Measurements from ENCODE around the gene FOXO6. TPM values are rescaled to one million over a fixed set of nuclear protein-coding genes. Genes with fewer than 3 reads are reported as not detected.

The FOXO6 gene
- total RNA-seq, 1 experiment from 2014 or later, result 6.1 TPM

DNA sequence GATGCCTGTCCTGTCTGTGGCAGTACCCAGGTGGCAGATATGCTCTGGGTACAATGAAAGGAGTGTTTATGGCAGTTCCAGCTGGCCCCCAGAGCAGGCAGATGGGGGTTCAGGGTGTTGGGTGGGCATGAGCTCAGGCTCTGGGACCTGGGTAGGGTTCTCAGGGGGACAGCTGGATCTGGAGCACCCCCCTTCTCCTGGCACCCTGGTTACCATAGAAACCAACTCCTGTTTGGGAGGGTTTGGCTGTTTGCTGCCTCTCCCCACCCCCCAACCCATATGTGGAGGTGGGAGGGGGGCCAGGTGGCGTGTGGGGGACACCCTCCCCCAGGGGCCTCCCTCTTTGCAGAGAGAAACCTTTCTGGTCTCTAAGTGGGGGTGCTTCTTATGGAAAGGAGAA, 7.1 kb downstream of the FOXO6 start:
- ChIA-PET CTCF (no interaction called here), POLR2A (ENCODE audit: low non-redundant PET) (interaction anchor here (0.6 kb wide), 1 partner anchor 13 kb away, joined by 3 read pairs; no protein-coding TSS in a partner anchor)
- Histone ChIP-seq H3K27ac (ENCODE audit: low read depth, low read length, poor library complexity, severe bottlenecking) (no peak overlapping the region), H3K9me3 (ENCODE audit: low read depth, low read length, poor library complexity, severe bottlenecking) (no peaks in the 10 kb centered on the region), H3K4me3 (ENCODE audit: low read depth, low read length, poor library complexity, severe bottlenecking) (no peak overlapping the region), H3K27me3 (replicated peaks; ENCODE audit: insufficient read depth, low read depth, low read length, poor library complexity) (no peaks in the 10 kb centered on the region), H3K36me3 (ENCODE audit: insufficient read depth, low read length, poor library complexity, severe bottlenecking) (peaks cover 4% of the 10 kb centered on the region), H3K4me1 (ENCODE audit: insufficient read depth, low read length, poor library complexity, severe bottlenecking) (peaks cover 51% of the 10 kb centered on the region)
- DNase-seq (ENCODE audit: low spot score), result no peak
- intact Hi-C loops (cut with micrococcal nuclease; ENCODE audit: unreplicated experiment), result no loop called here
- TF ChIP-seq EZH2 (IDR thresholded peaks at IDR 0.05; ENCODE audit: borderline replicate concordance, low read depth, low read length, poor library complexity, severe bottlenecking) (no peak), CTCF (conservative IDR thresholded peaks at IDR 0.05; ENCODE audit: low read depth, low read length) (no peak)
- BruUV-seq (replicated peaks), result no TSS peak

DNA sequence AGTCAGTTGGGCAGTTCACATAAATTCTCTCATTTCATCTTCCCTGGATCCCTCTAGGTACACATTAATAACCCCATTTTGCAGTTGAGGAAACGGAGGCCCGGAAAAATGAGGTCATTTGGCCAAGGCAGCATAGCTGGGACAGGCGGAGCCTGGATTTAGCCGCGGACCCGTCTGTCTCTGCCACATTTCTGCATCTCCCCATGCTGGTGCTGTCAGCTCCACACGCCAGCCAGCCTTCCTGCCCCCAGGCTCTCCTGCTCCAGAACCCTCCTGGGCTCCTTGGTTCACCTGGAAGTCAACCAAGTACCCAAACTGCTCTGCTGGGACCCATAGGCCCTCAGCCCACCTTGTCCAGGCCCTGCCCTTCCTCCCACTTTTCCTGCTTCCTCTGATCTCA, 7.6 kb downstream of the FOXO6 start:
- no peak for DNase-seq (ENCODE audit: low spot score)
- Histone ChIP-seq H3K27ac (ENCODE audit: low read depth, low read length, poor library complexity, severe bottlenecking) (no peak overlapping the region), H3K4me3 (ENCODE audit: low read depth, low read length, poor library complexity, severe bottlenecking) (no peak overlapping the region), H3K9me3 (ENCODE audit: low read depth, low read length, poor library complexity, severe bottlenecking) (no peaks in the 10 kb centered on the region), H3K27me3 (replicated peaks; ENCODE audit: insufficient read depth, low read depth, low read length, poor library complexity) (no peaks in the 10 kb centered on the region), H3K36me3 (ENCODE audit: insufficient read depth, low read length, poor library complexity, severe bottlenecking) (peaks cover 4% of the 10 kb centered on the region), H3K4me1 (ENCODE audit: insufficient read depth, low read length, poor library complexity, severe bottlenecking) (peaks cover 47% of the 10 kb centered on the region)
- no TSS peak for BruUV-seq (replicated peaks)
- ChIA-PET POLR2A (ENCODE audit: low non-redundant PET) (interaction anchor here (0.6 kb wide), 1 partner anchor 12 kb away, joined by 3 read pairs; no protein-coding TSS in a partner anchor), CTCF (no interaction called here)
- intact Hi-C loops (cut with micrococcal nuclease; ENCODE audit: unreplicated experiment), result no loop called here
- TF ChIP-seq CTCF (conservative IDR thresholded peaks at IDR 0.05; ENCODE audit: low read depth, low read length), result no peak
- no peak for TF ChIP-seq EZH2 (IDR thresholded peaks at IDR 0.05; ENCODE audit: borderline replicate concordance, low read depth, low read length, poor library complexity, severe bottlenecking)

DNA sequence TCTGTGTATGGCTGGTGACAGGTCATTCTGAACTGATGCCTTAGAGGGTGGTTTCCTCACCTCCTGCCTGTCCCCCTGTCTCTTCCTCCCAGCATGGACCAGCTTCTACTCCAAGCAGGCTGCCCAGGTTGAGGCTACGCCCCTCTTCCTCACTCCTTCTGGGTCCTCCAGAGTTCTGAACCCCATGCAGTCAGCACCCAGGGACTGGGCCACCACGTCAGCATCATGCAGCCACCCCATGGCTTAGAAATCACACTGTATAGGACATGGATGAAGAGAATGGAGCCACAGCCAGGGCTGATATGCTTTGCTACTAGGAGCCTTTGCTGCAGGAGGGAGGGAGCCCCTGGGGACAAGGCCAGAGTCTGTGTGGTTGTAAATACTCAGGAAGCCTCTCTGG, 8.3 kb downstream of the FOXO6 start:
- Histone ChIP-seq H3K4me1 (ENCODE audit: insufficient read depth, low read length, poor library complexity, severe bottlenecking) (peaks cover 45% of the 10 kb centered on the region), H3K27me3 (replicated peaks; ENCODE audit: insufficient read depth, low read depth, low read length, poor library complexity) (no peaks in the 10 kb centered on the region), H3K4me3 (ENCODE audit: low read depth, low read length, poor library complexity, severe bottlenecking) (no peak overlapping the region), H3K36me3 (ENCODE audit: insufficient read depth, low read length, poor library complexity, severe bottlenecking) (peaks cover 4% of the 10 kb centered on the region), H3K9me3 (ENCODE audit: low read depth, low read length, poor library complexity, severe bottlenecking) (no peaks in the 10 kb centered on the region), H3K27ac (ENCODE audit: low read depth, low read length, poor library complexity, severe bottlenecking) (no peak overlapping the region)
- DNase-seq (ENCODE audit: low spot score), result no peak
- CTCF ChIA-PET, result no interaction called here
- POLR2A ChIA-PET (ENCODE audit: low non-redundant PET), result no interaction called here
- BruUV-seq (replicated peaks), result no TSS peak
- TF ChIP-seq EZH2 (IDR thresholded peaks at IDR 0.05; ENCODE audit: borderline replicate concordance, low read depth, low read length, poor library complexity, severe bottlenecking), result no peak
- TF ChIP-seq CTCF (conservative IDR thresholded peaks at IDR 0.05; ENCODE audit: low read depth, low read length), result no peak
- intact Hi-C loops (cut with micrococcal nuclease; ENCODE audit: unreplicated experiment), result no loop called here
